GM12864 (cell line): ENCODE data around the gene FAF1.

Experiments used
- DNase-seq: peaks from one replicate; pipeline ENCODE4 v3.0.0-alpha.2; 2011; ENCODE audit warnings: low read depth
- H3K4me3 ChIP-seq: 2 replicates; pipeline ENCODE4 v1.5.1; 2011; ENCODE audit warnings: mild to moderate bottlenecking, low read depth, low read length, control low read depth
- CTCF ChIP-seq: IDR thresholded peaks from 2 replicates; pipeline ENCODE4 v1.5.1; 2011; ENCODE audit warnings: low read depth, mild to moderate bottlenecking, moderate library complexity, low read length, control low read depth, inconsistent platforms; ENCODE audit errors: missing control alignments

The FAF1 gene

GRCh38 chr1:50453266-50453665 is 506.8 kb downstream of the FAF1 start:
- no peak for DNase-seq
- TF ChIP-seq CTCF, result no peak

GRCh38 chr1:50452700-50453099 is 507.4 kb downstream of the FAF1 start:
- DNase-seq, result no peak
- H3K4me3 ChIP-seq, result no peak overlapping the region
- no peak for TF ChIP-seq CTCF

More at GRCh38 chr1:50453266-50453665, 506.8 kb downstream of the FAF1 start:
- H3K4me3 ChIP-seq, result no peak overlapping the region

GRCh38 chr1:50450861-50451653 is 509.0 kb downstream of the FAF1 start:
- TF ChIP-seq CTCF, result no peak
- H3K4me3 ChIP-seq, result no peak overlapping the region
- no peak for DNase-seq

GRCh38 chr1:50447961-50448360 is 512.1 kb downstream of the FAF1 start:
- TF ChIP-seq CTCF, result no peak
- DNase-seq, result no peak

GRCh38 chr1:50441183-50441582 is 518.9 kb downstream of the FAF1 start:
- no peak for TF ChIP-seq CTCF
- no peak for DNase-seq
- H3K4me3 ChIP-seq, result no peak overlapping the region

More at GRCh38 chr1:50447961-50448360, 512.1 kb downstream of the FAF1 start:
- no peak overlapping the region for H3K4me3 ChIP-seq

GRCh38 chr1:50438945-50439344 is 521.1 kb downstream of the FAF1 start:
- H3K4me3 ChIP-seq, result no peak overlapping the region
- no peak for DNase-seq
- peak; percentile 16 for TF ChIP-seq CTCF

- no peak for TF ChIP-seq CTCF
- no peak for DNase-seq
- H3K4me3 ChIP-seq, result no peak overlapping the region
These were observed 523.6 kb downstream of the FAF1 start for GRCh38 chr1:50436489-50436888.
